Transverse colon (tissue), 4 donors: ENCODE measurements around the gene EXOC3L4. TPM values are rescaled to one million over a fixed set of nuclear protein-coding genes. Genes with fewer than 3 reads are reported as not detected.

ENCODE experiments used
- DNase-seq: peaks from one replicate; pipeline ENCODE4 v3.0.0-alpha.2; 2019
- H3K27ac ChIP-seq, 4 donors: fragments of 200-600 bp; sonication (generic); 2 replicates each; pipeline ENCODE4 v1.5.1; 2016 to 2018; ENCODE audit warnings: inconsistent platforms in 4 of 4
- H3K27me3 ChIP-seq: fragments of 200-600 bp; sonication (generic); 2 replicates; pipeline ENCODE4 v1.5.1; 2017; ENCODE audit warnings: inconsistent platforms
- H3K36me3 ChIP-seq, 4 donors: fragments of 200-600 bp; sonication (generic); 2 replicates each; pipeline ENCODE4 v1.5.1; 2017 to 2019; ENCODE audit warnings: inconsistent platforms in 4 of 4
- H3K4me1 ChIP-seq, 4 donors: fragments of 200-600 bp; sonication (generic); 2 replicates each; pipeline ENCODE4 v1.5.1; 2017 to 2020; ENCODE audit warnings: inconsistent platforms in 4 of 4
- H3K4me3 ChIP-seq, 4 donors: fragments of 200-600 bp; sonication (generic); 1 replicate in 1 of 4; 2 replicates in 3 of 4; pipeline versions ENCODE4 v1.5.1 to v1.6.1; 2017 to 2019; ENCODE audit warnings: inconsistent platforms in 4 of 4
- H3K9me3 ChIP-seq, 2 donors: fragments of 200-600 bp; sonication (generic); 2 replicates each; pipeline ENCODE4 v1.5.1; 2017 to 2019; ENCODE audit warnings: inconsistent platforms in 2 of 2
- CTCF ChIP-seq, 5 experiments: fragments of 200-600 bp in 3 of 5; fragments of 450-650 bp in 2 of 5; sonication (generic) in 3 of 5; IDR thresholded peaks; 1 replicate in 2 of 5; 2 replicates in 3 of 5; pipeline ENCODE4 v1.5.1; 2016 to 2017; ENCODE audit warnings: antibody characterized with exemption in 5 of 5, inconsistent platforms in 3 of 5, mild to moderate bottlenecking in 2 of 5, moderate library complexity in 1 of 5
- EP300 ChIP-seq: sonication (generic); formaldehyde crosslinking; IDR thresholded peaks from one replicate; pipeline ENCODE4 v1.6.1; 2017; ENCODE audit warnings: antibody characterized with exemption, low read depth
- POLR2A ChIP-seq: fragments of 450-650 bp; IDR thresholded peaks from one replicate; pipeline ENCODE4 v1.6.1; 2016; ENCODE audit warnings: antibody characterized with exemption, mild to moderate bottlenecking, moderate library complexity
- POLR2AphosphoS5 ChIP-seq, 3 donors: sonication (generic); formaldehyde crosslinking; IDR thresholded peaks; one replicate each; pipeline ENCODE4 v1.6.1; 2016; ENCODE audit warnings: antibody characterized with exemption in 3 of 3
- WGBS, 2 donors: methylation state at CpG; one replicate each; pipeline ENCODE4 v1.1.5; 2018; ENCODE audit warnings: low coverage in 1 of 2; 5-methylcytosine and 5-hydroxymethylcytosine counted together
- in situ Hi-C, 4 donors: fragments of 200-750 bp; cut with MboI; loops; one replicate each; pipeline versions ENCODE4 v1.15.0 to v1.15.1; 2017; ENCODE audit warnings: low sequenced_read_pairs in 3 of 4, low pct_ligation_motif_present in 1 of 4, low pct_unique_long_range_greater_than_20kb in 1 of 4
- intact Hi-C: fragments of 100-400 bp; cut with DNase I; formaldehyde crosslinking; loops from one replicate; pipeline ENCODE4 v1.15.1; 2023; ENCODE audit warnings: low total_unique reads
- total RNA-seq, 4 donors: library from RNA; depleted of rRNA; stranded (reverse); fragments of >200 nt; gene quantifications; one replicate each; pipeline ENCODE4 v1.1.0, GENCODE V29; 2016

Gene EXOC3L4
- total RNA-seq, 4 donors from 2014 or later: 15.2 to 49.0 (median 30.3) TPM

GRCh38 chr14:103100281-103101121, 6.0 kb downstream of the EXOC3L4 start:
- DNase-seq: peak; percentile 60
- no peaks in the 10 kb centered on the region for H3K36me3 ChIP-seq
- H3K4me3 ChIP-seq: no peak overlapping the region
- H3K9me3 ChIP-seq: no peaks in the 10 kb centered on the region
- peaks cover 12 to 37% (median 28%) of the 10 kb centered on the region in 4 donors for H3K4me1 ChIP-seq
- WGBS, 2 donors: 86 to 95% methylated on average over 4 to 25 of the region's 25 CpGs
- intact Hi-C loops: no loop called here
- in situ Hi-C loops: loop anchor here in 3 of 4 donors (10.0 kb wide), 2 partner anchors 184 to 194 kb away; no protein-coding TSS in a partner anchor
- TF ChIP-seq CTCF (IDR thresholded peaks at IDR 0.05): no peak
- TF ChIP-seq POLR2A: no peak
- no peak for TF ChIP-seq POLR2AphosphoS5 (IDR thresholded peaks at IDR 0.05)
- no peak for TF ChIP-seq EP300
- H3K27me3 ChIP-seq: peaks cover 32% of the 10 kb centered on the region
- peak overlapping the region in 1 of 4 donors; percentile 43 for H3K27ac ChIP-seq

- WGBS, 2 donors: 91 to 95% methylated on average over 4 to 11 of the region's 11 CpGs
- Histone ChIP-seq H3K36me3 (no peaks in the 10 kb centered on the region), H3K4me3 (no peak overlapping the region), H3K27ac (peak overlapping the region in 1 of 4 donors; percentile 43), H3K9me3 (no peaks in the 10 kb centered on the region), H3K27me3 (peaks cover 32% of the 10 kb centered on the region), H3K4me1 (peaks cover 12 to 37% (median 24%) of the 10 kb centered on the region in 4 donors)
- DNase-seq: no peak
- TF ChIP-seq POLR2A (no peak), CTCF (IDR thresholded peaks at IDR 0.05) (no peak), POLR2AphosphoS5 (IDR thresholded peaks at IDR 0.05) (no peak), EP300 (no peak)
- in situ Hi-C loops: loop anchor here in 3 of 4 donors (10.0 kb wide), 2 partner anchors 183 to 193 kb away; no protein-coding TSS in a partner anchor
- intact Hi-C loops: no loop called here
Observed at GRCh38 chr14:103101257-103101962, 6.9 kb downstream of the EXOC3L4 start.

GRCh38 chr14:103101963-103102688, 7.6 kb downstream of the EXOC3L4 start:
- no peak for DNase-seq
- Histone ChIP-seq H3K4me3 (no peak overlapping the region), H3K36me3 (no peaks in the 10 kb centered on the region), H3K27me3 (peaks cover 32% of the 10 kb centered on the region), H3K27ac (no peak overlapping the region), H3K9me3 (no peaks in the 10 kb centered on the region), H3K4me1 (peaks cover 12 to 37% (median 24%) of the 10 kb centered on the region in 4 donors)
- in situ Hi-C loops (loop anchor here in 3 of 4 donors (10.0 kb wide), 2 partner anchors 183 to 193 kb away; no protein-coding TSS in a partner anchor), intact Hi-C loops (no loop called here)
- 80% methylated on average over 49 of the region's 85 CpGs; no CpG with 5 or more reads in 1 of the 2 donors for WGBS, 2 donors
- TF ChIP-seq POLR2AphosphoS5 (IDR thresholded peaks at IDR 0.05) (no peak), CTCF (IDR thresholded peaks at IDR 0.05) (no peak), EP300 (no peak), POLR2A (no peak)
